HEK293T (cell line): ENCODE measurements around the gene MS4A8.

Experiments
- BHLHE40 ChIP-seq: fragments of 450-650 bp; IDR thresholded peaks from 2 replicates; pipeline ENCODE4 v1.6.1; 2016; ENCODE audit warnings: mild to moderate bottlenecking, moderate library complexity, borderline replicate concordance
- CTBP1 ChIP-seq: fragments of 450-650 bp; IDR thresholded peaks from 2 replicates; pipeline ENCODE4 v1.6.1; 2016; ENCODE audit warnings: borderline replicate concordance
- ELF4 ChIP-seq: fragments of 450-650 bp; IDR thresholded peaks from 2 replicates; pipeline ENCODE4 v1.6.1; 2017; ENCODE audit warnings: antibody characterized with exemption
- FOXA1 ChIP-seq: fragments of 450-650 bp; IDR thresholded peaks from 2 replicates; pipeline ENCODE4 v1.6.1; 2016; ENCODE audit warnings: mild to moderate bottlenecking
- FOXK2 ChIP-seq: fragments of 450-650 bp; IDR thresholded peaks from 2 replicates; pipeline ENCODE4 v1.6.1; 2016; ENCODE audit warnings: mild to moderate bottlenecking
- LEF1 ChIP-seq: fragments of 450-650 bp; IDR thresholded peaks from 2 replicates; pipeline ENCODE4 v1.6.1; 2017; ENCODE audit warnings: mild to moderate bottlenecking, borderline replicate concordance
- NFRKB ChIP-seq: fragments of 450-650 bp; IDR thresholded peaks from 2 replicates; pipeline ENCODE4 v1.6.1; 2016; ENCODE audit warnings: mild to moderate bottlenecking, moderate library complexity
- SUZ12 ChIP-seq: fragments of 450-650 bp; IDR thresholded peaks from 2 replicates; pipeline ENCODE4 v1.6.1; 2016; ENCODE audit warnings: mild to moderate bottlenecking
- TARDBP ChIP-seq: fragments of 450-650 bp; IDR thresholded peaks from 2 replicates; pipeline ENCODE4 v1.6.1; 2016
- ZNF384 ChIP-seq: fragments of 450-650 bp; IDR thresholded peaks from 2 replicates; pipeline ENCODE4 v1.6.1; 2016
- TF ChIP-seq, protein P1 (sequence below): fragments of 450-650 bp; IDR thresholded peaks from 2 replicates; pipeline ENCODE4 v1.6.1; 2016

GRCh38 chr11:60757231-60757800, 57.9 kb downstream of the MS4A8 start:
- TF ChIP-seq SUZ12 (no peak), NFRKB (no peak), TARDBP (no peak), CTBP1 (no peak), BHLHE40 (no peak), FOXK2 (no peak), FOXA1 (no peak), LEF1 (no peak), ELF4 (no peak), ZNF384 (no peak)
- TF ChIP-seq, protein P1, sequence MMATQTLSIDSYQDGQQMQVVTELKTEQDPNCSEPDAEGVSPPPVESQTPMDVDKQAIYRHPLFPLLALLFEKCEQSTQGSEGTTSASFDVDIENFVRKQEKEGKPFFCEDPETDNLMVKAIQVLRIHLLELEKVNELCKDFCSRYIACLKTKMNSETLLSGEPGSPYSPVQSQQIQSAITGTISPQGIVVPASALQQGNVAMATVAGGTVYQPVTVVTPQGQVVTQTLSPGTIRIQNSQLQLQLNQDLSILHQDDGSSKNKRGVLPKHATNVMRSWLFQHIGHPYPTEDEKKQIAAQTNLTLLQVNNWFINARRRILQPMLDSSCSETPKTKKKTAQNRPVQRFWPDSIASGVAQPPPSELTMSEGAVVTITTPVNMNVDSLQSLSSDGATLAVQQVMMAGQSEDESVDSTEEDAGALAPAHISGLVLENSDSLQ: no peak
